Brain microvascular endothelial cell (primary cell): ENCODE results near the gene CENPM.

Experiments used
- DNase-seq: peaks from one replicate; pipeline ENCODE4 v3.0.0-alpha.2; 2020
- H3K27ac ChIP-seq: fragments of 250-450 bp; sonication (Bioruptor Pico); 2 replicates; pipeline ENCODE4 v1.5.1; 2020; ENCODE audit warnings: mild to moderate bottlenecking, moderate library complexity
- H3K27me3 ChIP-seq: fragments of 250-450 bp; sonication (Bioruptor Pico); replicated peaks from 2 replicates; pipeline ENCODE4 v1.5.1; 2020; ENCODE audit warnings: mild to moderate bottlenecking
- H3K36me3 ChIP-seq: fragments of 250-450 bp; sonication (Bioruptor Pico); replicated peaks from 2 replicates; pipeline ENCODE4 v1.5.1; 2020; ENCODE audit warnings: mild to moderate bottlenecking
- H3K4me3 ChIP-seq: 2 replicates; pipeline ENCODE4 v1.5.1; 2011; ENCODE audit warnings: low read depth, mild to moderate bottlenecking, control low read depth, low read length, moderate library complexity
- CTCF ChIP-seq: IDR thresholded peaks from 2 replicates; pipeline ENCODE4 v1.5.1; 2011; ENCODE audit warnings: low read depth, mild to moderate bottlenecking, moderate library complexity, low read length, control low read depth, inconsistent platforms; ENCODE audit errors: missing control alignments
- in situ Hi-C: cut with HindIII; loops from 2 replicates; pipeline ENCODE4 v1.10.0; 2017; ENCODE audit warnings: low sequenced_read_pairs, low pct_ligation_motif_present

Gene CENPM

GRCh38 chr22:41987276-41987675, 40.3 kb upstream of the CENPM start:
- H3K4me3 ChIP-seq = no peak overlapping the region
- in situ Hi-C loops = no loop called here
- no peak for DNase-seq
- H3K27me3 ChIP-seq = no peaks in the 10 kb centered on the region
- TF ChIP-seq CTCF = no peak
- H3K27ac ChIP-seq = no peak overlapping the region
- no peaks in the 10 kb centered on the region for H3K36me3 ChIP-seq

DNA sequence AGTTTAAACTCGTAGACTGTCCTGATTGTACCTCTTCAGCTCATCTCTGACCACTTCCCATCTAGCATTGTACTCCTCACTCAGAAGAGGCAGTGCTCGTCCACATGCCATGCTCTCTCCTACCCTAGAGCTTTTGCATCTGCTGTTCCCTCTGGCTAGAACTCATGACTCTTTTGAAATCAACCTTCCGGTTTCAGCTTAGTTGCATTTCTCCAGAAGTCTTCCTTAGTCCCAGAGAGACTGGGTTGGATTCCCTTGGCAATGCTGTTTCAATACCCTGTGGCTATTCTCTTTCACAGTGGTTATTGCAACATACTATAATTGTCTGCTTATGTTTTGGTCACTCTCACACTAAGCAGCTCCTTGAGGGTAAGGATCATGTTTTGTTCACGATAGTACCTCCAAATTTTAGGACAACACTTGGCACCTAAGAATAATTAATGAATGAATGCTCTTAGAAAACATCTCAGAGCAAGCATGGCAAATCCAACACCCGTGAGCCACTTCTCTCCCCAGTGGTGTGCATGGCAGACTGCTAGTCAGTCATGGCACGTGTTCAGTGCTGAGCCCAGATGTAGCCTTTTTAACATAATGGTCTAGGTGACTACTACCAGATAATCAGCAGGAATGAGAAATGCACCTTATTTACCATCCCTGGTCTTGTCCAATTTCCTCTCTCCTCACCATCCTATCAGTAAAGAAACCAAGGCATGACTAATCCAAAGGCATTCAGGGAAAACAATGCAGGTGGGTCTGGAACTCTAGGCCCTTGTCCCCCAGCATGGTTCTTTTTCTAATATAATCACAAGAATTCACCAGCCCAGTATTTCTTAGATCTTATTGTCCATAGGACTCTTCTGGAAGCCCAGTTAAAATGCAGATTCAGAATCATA, 36.8 kb upstream of the CENPM start:
- DNase-seq = no peak
- no peak for TF ChIP-seq CTCF
- H3K27me3 ChIP-seq = no peaks in the 10 kb centered on the region
- in situ Hi-C loops = no loop called here
- no peak overlapping the region for H3K27ac ChIP-seq
- no peak overlapping the region for H3K4me3 ChIP-seq
- H3K36me3 ChIP-seq = no peaks in the 10 kb centered on the region

DNA sequence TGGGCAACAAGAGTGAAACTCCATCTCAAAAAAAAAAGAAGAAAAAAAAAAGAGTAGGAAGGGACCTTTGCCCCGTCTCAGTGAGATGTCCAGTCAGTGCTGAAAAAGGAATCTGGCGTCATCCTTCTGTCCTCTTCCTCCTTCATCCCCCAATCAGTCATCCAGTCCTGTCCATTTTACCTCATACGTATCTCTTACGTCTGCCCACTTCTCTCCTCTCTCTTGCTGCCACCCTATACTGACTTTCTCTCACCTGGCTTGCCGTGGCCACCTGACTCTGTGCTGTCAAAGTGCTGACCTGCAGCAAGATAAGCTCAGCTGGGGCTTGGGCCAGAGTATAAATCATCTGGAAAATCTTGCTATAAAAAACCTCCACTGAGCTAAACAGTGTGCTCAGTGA, 35.9 kb upstream of the CENPM start:
- Histone ChIP-seq H3K27me3 (peaks cover 3% of the 10 kb centered on the region), H3K4me3 (no peak overlapping the region), H3K36me3 (no peaks in the 10 kb centered on the region), H3K27ac (no peak overlapping the region)
- in situ Hi-C loops = no loop called here
- no peak for DNase-seq
- TF ChIP-seq CTCF = no peak

GRCh38 chr22:41979423-41980250, 32.7 kb upstream of the CENPM start:
- DNase-seq = no peak
- Histone ChIP-seq H3K27ac (no peak overlapping the region), H3K36me3 (no peaks in the 10 kb centered on the region), H3K4me3 (no peak overlapping the region), H3K27me3 (peaks cover 27% of the 10 kb centered on the region)
- in situ Hi-C loops = no loop called here
- no peak for TF ChIP-seq CTCF

GRCh38 chr22:41978732-41979131, 31.8 kb upstream of the CENPM start:
- in situ Hi-C loops = no loop called here
- Histone ChIP-seq H3K4me3 (no peak overlapping the region), H3K36me3 (no peaks in the 10 kb centered on the region), H3K27ac (no peak overlapping the region), H3K27me3 (peaks cover 27% of the 10 kb centered on the region)
- TF ChIP-seq CTCF = no peak
- DNase-seq = no peak
